Measurements from ENCODE around the gene KRT2.

- TF ChIP-seq, protein P1, sequence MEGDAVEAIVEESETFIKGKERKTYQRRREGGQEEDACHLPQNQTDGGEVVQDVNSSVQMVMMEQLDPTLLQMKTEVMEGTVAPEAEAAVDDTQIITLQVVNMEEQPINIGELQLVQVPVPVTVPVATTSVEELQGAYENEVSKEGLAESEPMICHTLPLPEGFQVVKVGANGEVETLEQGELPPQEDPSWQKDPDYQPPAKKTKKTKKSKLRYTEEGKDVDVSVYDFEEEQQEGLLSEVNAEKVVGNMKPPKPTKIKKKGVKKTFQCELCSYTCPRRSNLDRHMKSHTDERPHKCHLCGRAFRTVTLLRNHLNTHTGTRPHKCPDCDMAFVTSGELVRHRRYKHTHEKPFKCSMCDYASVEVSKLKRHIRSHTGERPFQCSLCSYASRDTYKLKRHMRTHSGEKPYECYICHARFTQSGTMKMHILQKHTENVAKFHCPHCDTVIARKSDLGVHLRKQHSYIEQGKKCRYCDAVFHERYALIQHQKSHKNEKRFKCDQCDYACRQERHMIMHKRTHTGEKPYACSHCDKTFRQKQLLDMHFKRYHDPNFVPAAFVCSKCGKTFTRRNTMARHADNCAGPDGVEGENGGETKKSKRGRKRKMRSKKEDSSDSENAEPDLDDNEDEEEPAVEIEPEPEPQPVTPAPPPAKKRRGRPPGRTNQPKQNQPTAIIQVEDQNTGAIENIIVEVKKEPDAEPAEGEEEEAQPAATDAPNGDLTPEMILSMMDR (IDR thresholded peaks at IDR 0.05; ENCODE audit: insufficient read depth, low read depth, low read length) = no peak
- TF ChIP-seq EZH2 (IDR thresholded peaks at IDR 0.05; ENCODE audit: insufficient read depth, low read length) = no peak
Observed at GRCh38 chr12:52600071-52600470, 51.9 kb downstream of the KRT2 start.

Data from astrocyte (in vitro differentiated cells and primary cell).